Smooth muscle cell of the brain vasculature (primary cell): Measurements from ENCODE around the gene TNFAIP3.
"Not testable (repeated sequence)": the region's sequence is repeated elsewhere in the genome, so short reads cannot be mapped to it uniquely, and the experiment has no call there.

Source experiments
- DNase-seq: peaks from one replicate; pipeline ENCODE4 v3.0.0-alpha.2; 2012; ENCODE audit warnings: low read depth, low spot score

TNFAIP3 gene

DNA sequence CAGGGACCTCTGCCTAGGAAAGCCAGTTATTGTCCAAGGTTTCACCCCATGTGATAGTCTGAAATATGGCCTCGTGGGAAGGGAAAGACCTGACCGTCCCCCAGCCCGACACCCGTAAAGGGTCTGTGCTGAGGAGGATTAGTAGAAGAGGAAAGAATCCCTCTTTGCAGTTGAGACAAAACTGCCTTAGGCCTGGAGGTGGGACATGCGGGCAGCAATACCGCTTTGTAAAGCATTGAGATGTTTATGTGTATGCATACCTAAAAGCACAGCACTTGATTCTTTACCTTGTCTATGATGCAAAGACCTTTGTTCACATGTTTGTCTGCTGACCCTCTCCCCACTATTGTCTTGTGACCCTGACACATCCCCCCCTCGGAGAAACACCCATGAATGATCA, 22.3 kb upstream of the TNFAIP3 start:
- not testable (repeated sequence) for DNase-seq

GRCh38 chr6:137845460-137845859, 21.6 kb upstream of the TNFAIP3 start:
- no peak for DNase-seq

- no peak for DNase-seq
Observed at GRCh38 chr6:137846274-137846673, 20.8 kb upstream of the TNFAIP3 start.

DNA sequence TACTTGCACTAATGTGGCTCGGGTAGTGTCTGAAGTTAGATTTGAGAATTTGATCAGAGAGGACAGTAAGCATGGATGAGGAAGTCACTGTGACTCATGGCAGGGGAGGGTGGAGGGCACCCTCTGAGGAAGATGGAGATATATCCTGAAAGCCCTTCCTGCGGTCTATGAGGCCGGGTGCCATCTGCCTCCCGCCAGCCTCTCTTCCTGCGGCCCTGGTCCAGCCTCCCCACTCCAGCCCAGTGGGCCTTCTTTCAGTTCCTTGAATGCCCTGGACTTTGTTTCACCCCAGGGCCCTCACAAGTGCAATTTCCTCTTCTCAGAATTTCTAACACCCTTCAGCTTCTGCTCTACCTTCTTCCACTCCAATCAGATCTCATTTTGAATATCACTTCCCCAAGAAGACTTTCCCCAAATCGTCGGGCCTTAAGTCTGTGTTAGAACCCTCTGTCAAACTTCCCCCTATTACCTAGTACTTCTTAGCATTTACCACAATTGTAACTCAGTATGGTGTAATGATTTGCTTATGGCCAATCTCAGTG, 20.2 kb upstream of the TNFAIP3 start:
- no peak for DNase-seq

DNA sequence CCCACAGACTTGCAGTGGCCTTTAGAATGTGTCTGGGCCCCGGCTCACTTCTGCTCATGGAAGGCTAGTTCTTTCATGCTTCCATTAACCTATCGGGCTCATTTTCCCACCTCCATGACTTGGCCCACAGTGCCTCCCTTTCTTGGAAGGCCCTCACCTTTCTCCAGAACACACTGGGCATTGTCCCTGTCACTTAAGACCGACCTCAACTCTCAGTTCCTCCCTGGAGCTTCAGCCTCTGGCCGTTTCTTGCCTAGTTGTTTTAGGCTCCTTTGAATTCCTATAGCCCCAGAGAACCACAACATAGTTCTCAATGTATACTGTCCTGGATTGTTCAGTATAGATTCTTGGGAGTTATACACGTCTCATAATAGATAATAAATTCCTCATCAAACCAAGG, 19.3 kb upstream of the TNFAIP3 start:
- no peak for DNase-seq

DNA sequence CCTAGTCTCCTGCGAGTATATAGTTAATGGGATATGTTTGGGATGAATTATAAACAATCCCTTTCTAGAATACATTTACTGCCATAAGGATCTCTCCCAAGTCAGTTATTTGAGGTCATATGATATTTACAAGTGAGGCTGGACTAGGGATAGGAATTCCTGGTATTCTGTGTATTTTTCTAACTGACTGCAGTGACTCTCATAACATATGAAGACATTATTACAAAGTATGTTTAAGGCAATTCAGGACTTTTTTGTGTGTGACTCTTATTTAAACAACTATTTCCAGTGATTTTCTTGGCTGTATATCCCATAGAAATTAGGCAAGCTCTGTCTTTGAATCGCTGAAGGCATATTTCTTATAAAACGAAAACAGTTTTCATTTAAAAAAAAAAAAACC, 18.4 kb upstream of the TNFAIP3 start:
- no peak for DNase-seq

DNA sequence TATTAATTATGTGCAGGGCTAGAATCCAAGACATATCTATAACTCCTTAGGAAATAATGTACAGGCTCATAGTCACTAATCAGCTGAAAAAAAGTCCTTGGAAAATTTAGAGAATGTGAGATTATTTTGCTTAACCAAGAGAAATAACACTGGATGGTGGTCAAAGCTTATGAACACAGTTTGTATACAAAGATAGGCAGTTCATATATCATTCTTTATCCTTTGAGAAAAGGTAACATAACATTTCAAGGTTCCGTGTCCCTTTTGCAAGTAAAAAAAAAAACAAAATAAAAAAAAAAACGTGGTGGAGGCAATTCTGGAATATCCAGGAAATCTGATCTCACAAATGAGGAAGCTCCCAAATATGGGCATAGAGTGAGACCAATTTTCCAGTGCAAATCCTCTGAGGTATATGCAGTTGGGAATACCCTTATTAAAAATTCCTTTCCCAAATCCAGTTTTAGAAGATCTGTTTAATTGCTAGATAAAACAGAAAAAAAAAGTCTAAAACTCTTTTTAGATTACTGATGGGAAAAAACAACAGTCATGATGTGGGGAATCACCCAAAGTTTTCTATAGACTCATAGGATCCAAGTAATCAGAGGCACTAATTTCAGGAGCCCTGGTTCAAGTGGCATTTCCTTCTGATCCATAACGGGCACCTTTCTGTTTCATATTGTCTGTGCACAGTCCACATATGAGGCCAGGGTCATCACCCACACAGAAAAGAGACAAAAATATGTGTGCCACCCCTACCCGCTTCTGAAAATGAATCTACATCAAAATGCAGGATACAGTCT, 17.7 kb upstream of the TNFAIP3 start:
- DNase-seq, result no peak

- no peak for DNase-seq
Observed at GRCh38 chr6:137849981-137850714, 16.9 kb upstream of the TNFAIP3 start.

DNA sequence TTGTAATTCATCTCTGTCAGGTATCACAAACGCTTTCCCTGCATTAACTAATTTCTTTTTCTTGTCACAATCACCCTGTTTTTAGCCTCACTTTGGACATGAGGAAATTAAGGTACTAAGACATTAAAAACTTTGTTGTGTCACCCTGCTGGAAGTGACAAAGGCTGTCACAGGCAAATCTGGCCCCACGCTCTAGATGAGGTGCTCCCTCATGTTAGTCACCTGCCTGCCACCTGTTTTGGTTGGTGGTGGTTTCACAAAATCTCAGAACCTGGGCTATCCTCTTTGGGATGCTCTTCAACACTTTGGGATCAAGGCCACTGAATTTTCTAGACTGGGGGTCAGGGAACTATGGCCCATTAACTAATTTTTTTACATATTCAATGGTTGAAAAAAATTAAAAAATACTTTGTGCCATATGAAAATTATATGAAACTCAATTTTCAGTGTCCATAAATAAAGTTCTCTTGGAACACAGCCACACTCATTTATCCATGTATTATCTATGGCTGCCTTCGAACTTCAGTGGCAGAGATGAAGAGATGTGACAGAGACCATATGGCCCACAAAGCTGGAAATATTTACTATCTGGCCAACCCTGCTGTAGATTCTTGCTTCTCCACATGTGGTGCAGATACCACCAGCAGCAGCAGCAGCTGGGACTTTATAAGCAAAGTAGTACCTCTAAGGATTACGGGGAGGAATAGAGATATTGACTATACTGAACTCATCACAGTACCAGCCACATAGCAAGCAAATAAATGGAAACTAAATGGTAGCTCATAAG, 16.1 kb upstream of the TNFAIP3 start:
- DNase-seq, result no peak

- no peak for DNase-seq
Observed at GRCh38 chr6:137851669-137852068, 15.4 kb upstream of the TNFAIP3 start.

DNA sequence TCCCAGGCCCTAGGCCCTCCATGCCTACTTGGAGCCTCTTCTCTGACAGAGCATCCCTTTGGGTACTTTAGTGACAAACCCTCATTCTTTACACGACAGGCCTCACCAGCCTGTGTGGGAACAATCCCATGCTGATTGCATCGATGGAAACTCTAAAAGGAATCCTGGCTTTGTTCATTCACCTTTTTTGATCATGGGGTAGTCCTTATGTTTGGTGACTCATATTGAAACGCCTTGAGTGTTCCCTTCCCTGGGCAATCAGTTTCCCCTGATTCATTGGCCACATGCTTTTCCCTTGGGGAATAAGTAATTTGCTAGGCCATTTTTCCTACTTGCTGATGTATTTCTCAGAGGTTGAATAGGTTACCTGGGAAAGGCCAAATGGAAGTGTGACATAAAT, 14.7 kb upstream of the TNFAIP3 start:
- DNase-seq, result no peak

DNA sequence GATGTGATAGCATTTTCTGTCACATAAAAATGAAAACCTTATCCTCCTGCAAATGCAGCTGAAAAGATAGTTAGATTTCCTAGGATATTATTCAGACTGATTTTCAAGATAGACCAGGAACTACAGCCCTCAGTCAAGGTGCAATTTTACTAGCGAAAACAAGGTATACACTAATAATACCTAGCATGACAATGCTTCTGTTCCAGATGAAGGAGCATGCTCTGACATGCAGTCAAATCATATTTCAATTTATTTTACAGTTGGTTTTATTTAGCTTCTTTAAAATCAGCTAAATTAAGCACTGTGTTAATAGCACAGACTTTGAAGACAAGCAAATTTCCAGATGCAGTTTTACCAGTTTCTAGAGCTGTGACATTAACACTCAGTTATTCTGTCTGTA, 14.2 kb upstream of the TNFAIP3 start:
- no peak for DNase-seq

DNA sequence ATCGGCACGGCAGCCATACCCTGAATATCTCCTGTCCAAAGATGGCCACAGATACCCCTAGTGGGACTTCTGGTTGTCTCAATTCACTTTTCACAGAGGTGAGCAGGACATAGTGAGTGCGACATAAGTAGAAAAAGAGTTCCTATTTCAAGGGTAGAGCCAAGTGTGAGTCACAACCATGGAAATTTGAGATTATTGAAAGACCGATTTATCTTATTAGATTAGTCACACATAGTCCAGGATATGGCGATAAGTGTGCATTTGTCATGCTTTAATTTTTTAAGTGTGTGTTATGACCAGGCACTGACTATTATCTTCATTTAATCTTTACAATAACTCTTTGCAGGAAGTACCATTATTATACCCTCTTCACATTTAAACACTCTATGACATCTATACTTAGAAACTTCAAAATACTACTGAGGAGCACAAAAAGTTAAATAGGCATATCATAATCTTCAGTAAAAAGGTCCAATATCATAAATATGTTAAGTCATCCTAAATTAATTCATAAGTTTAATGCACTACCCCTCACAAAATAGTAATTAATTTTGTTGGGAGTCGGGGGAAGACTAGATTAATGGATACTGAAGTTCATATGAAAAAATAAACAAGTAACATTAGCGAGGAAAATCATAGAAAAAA, 13.4 kb upstream of the TNFAIP3 start:
- DNase-seq, result no peak

DNA sequence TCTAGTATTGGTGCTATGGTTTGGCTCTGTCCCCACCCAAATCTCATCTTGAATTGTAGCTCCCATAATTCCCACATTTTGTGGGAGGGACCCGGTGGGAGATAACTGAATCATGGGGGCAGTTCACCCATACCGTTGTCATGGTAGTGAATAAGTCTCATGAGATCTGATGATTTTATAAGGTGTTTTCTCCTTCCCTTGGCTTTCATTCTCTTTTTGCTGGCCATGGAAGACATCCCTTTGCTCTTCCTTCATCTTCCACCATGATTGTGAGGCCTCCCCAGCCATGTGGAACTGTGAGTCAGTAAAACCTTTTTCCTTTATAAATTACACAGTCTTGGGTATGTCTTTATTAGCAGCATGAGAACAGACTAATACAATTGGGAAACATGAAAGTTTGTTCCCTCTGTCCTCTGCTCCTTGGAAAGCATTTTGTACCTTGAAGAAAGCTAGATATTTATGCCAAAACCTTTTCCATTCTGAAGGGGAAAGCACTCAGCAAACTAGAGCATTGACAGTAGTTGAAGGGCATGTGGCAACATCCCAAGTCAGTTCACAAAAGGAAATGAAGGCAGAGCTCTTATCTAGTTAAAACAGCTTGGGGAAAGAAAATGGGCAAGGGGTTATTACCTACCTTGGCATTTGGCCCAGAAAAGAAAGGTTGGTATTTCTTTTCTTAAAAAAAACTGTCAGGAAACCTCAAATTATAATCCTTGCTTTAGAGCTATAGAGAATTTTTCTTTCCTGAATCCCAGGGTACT, 10.7 kb upstream of the TNFAIP3 start:
- DNase-seq, result no peak

- DNase-seq, result no peak
Observed at GRCh38 chr6:137859025-137859424, 8.0 kb upstream of the TNFAIP3 start.

GRCh38 chr6:137860394-137861005, 6.6 kb upstream of the TNFAIP3 start:
- no peak for DNase-seq

- no peak for DNase-seq
Observed at GRCh38 chr6:137861550-137862337, 5.3 kb upstream of the TNFAIP3 start.

DNA sequence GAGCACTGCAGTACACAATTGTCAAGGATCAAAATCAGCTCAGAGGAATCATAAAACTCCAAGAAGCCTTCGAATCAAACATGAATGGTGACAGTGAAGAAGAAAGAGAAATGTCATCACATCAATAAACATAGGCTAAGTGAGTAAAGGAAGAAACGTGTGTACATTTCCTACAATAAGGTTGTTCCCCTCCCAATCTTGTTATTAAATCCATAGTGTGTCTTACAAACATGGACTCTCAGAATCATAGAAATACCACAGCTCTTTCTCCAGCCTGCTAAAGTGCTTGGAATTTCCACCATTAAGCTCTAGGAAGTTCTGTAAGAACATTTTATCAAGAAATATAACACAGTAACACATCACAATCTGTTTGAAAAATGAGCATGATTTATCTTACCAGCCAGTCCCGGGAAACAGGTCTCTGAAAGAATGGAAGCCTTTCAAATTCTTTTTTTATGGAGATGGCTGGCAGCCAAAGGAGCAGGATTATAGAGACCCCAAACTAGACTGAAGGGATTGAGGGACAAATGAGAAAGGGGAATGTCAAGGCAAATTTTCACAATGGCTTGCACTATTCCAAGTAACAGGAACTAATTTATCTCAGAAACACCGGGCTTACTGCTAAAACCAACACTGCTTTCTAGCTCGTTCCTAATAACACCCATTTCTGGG, 4.5 kb upstream of the TNFAIP3 start:
- DNase-seq, result no peak
